GM10847 (cell line): ENCODE measurements around the gene PHACTR3.

Experiments used
- POLR2A ChIP-seq: IDR thresholded peaks from 2 replicates; pipeline ENCODE4 v1.6.1; 2011; ENCODE audit not compliant: insufficient read length; ENCODE audit errors: extremely low read depth

PHACTR3 gene

GRCh38 chr20:59848182-59848581 is 243.8 kb downstream of the PHACTR3 start:
- no peak for TF ChIP-seq POLR2A

DNA sequence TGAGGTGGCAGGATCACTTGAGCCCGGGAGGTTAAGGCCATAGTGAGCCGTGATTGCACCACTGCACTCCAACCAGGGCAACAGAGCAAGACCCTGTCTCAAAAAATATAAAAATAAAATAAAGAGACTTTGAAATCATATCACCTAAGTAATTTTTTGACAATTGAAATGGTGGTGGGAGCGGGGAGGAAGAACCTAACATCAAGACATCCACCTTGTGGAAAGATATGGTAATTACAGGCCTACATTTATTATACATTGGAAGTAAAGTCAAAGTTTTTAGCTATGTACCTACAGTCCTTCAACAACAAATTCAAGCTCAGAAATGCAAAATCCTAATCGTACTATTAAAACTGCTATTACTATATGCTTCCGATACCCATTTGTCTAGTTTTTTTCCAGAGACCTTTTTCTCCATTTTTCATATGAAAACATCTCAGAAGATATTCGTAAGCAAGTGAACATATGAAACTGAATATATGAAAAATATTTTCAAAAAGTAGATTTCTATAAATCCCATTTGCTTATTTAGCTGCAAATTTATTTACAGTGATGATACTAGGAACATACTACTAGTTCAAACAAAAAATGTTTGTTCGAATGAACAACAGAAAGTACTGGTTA is 245.8 kb downstream of the PHACTR3 start:
- TF ChIP-seq POLR2A, result no peak

DNA sequence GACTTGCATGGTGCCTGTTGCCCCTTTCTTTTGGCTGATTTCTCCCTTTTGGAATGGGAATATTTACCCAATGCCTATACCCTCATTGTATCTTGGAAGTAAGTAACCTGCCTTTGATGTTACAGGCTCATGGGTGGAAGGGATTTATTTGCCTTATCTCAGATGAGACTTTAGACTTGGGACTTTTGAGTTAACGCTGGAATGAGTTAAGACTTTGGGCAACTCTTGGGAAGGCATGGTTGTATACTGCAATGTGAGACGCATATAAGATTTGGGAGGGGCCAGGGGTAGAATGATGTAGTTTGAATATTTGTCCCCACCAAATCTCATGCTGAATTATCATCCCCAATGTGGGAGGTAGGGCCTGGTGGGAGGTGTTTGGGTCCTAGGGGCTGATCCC is 253.6 kb downstream of the PHACTR3 start:
- TF ChIP-seq POLR2A, result no peak

GRCh38 chr20:59858425-59858824 is 254.1 kb downstream of the PHACTR3 start:
- TF ChIP-seq POLR2A, result no peak

GRCh38 chr20:59861401-59861800 is 257.1 kb downstream of the PHACTR3 start:
- no peak for TF ChIP-seq POLR2A

DNA sequence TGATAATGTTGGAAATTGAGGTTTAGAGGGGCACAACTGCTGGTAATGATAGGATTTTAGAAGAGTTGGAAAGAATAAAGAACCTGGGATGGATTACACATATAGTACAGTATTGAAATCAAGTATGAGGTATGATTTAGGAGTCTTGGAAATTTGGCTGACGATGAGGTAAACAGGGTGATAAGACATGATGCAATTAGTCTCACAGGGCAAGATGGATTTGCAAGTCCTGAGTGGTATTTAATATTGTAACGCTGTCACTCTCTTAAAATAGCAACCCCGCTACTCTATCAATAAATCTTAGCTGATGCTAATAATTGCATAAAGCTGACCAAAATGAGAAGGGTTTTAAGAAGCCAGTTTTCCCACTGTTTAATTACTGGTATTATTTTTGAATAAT is 258.7 kb downstream of the PHACTR3 start:
- TF ChIP-seq POLR2A, result no peak

DNA sequence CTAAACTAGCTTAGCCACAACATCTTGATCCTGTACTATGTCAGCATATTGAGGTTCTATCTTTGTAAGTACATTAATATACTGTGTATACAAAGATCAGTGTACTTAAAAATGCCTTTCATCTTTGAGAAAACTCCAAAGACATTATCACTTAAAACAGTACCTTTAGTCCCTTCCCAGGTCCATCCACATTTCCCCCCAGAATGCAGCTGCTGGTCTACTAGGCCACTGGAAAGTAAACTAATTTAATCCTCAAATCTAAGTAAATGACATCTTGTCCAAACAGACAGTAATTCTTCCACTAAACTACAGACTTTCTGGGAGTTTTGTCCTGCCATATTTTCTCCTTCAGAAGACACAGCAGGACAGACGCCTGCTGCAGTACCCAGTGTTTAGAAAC is 260.4 kb downstream of the PHACTR3 start:
- no peak for TF ChIP-seq POLR2A

- no peak for TF ChIP-seq POLR2A
Observed at GRCh38 chr20:59866338-59866737, 262.0 kb downstream of the PHACTR3 start.

DNA sequence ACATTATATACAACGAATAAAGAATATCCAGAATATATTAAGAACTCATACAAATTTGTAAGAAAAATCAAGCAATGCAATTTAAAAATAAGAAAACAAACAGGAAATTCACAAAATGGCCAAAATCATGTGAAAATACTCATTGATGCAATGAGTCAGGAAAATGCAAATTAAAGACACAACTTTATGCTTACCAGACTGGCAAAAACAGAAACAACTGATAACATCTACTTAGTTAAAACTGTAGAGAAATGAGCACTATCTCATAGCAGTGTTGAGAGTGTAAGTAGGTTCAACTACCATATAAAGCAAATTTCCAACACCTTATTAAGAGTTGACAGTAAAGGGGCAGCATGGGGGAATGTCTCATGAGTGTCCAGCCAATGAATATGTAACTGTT is 266.8 kb downstream of the PHACTR3 start:
- TF ChIP-seq POLR2A, result no peak

- no peak for TF ChIP-seq POLR2A
Observed at GRCh38 chr20:59873409-59873808, 269.1 kb downstream of the PHACTR3 start.

DNA sequence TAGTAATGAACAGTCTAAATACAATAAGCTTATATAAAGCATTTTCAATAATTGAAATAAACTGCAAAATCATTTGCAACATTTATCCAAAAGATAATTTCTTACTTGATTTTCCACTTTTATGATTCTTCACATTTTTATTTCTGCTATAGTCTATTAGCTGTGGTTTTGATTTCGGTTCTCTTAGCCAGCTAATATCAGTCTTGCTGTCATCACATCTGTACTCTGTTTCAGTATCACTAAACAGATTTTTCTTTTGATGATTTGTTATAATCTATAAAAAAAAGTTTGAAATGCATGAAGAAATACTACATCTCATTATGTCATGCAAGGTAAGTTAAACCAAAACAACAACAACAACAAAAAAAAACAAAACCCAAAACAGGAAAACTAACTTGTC is 275.9 kb downstream of the PHACTR3 start:
- no peak for TF ChIP-seq POLR2A

- no peak for TF ChIP-seq POLR2A
Observed at GRCh38 chr20:59884494-59884893, 280.2 kb downstream of the PHACTR3 start.

DNA sequence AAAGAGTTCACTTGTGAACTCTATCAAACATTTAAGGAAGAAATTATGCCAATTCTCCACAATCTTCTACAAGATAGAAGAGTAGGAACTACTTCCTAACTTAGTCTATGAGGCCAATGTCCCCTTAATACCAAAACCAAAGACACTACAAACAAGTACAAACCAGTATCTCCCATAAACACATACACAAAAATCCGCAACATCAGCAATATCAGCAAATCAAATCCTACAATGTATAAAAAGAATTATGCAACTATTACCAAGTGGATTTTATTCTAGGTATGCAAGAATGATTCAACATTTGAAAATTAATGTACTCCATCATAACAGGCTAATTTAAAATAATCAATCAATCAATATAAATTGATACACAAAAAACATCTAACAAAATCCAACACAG is 283.7 kb downstream of the PHACTR3 start:
- TF ChIP-seq POLR2A, result no peak

GRCh38 chr20:59891581-59891980 is 287.2 kb downstream of the PHACTR3 start:
- no peak for TF ChIP-seq POLR2A

DNA sequence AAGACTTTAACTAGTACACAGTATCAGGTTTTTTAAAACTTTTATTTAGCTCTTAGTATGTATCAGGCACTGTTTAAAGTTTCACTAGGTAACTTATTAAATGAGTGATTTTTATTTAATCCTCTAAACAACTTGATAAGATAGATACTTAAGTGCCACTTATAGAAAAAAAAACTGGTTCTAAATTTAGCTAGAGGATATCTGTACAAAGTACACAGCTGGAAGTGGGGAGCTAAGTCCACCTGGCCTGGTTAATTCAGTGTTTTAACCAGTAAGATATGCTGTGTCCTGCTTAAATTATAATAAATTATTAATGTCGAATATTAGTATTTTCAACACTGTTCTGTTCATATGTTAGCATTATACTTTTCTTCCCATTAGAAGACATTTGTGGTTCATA is 291.6 kb downstream of the PHACTR3 start:
- no peak for TF ChIP-seq POLR2A
